CD4-positive, alpha-beta T cell treated with Interleukin-15 for 1 hour (primary cell): ENCODE measurements around the gene IQSEC3.

Experiments used
- DNase-seq: peaks from one replicate; pipeline ENCODE4 v3.0.0-alpha.2; 2020

The IQSEC3 gene

GRCh38 chr12:143964-144649 is 77.5 kb downstream of the IQSEC3 start:
- DNase-seq = no peak

GRCh38 chr12:144650-145284 is 78.2 kb downstream of the IQSEC3 start:
- no peak for DNase-seq

DNA sequence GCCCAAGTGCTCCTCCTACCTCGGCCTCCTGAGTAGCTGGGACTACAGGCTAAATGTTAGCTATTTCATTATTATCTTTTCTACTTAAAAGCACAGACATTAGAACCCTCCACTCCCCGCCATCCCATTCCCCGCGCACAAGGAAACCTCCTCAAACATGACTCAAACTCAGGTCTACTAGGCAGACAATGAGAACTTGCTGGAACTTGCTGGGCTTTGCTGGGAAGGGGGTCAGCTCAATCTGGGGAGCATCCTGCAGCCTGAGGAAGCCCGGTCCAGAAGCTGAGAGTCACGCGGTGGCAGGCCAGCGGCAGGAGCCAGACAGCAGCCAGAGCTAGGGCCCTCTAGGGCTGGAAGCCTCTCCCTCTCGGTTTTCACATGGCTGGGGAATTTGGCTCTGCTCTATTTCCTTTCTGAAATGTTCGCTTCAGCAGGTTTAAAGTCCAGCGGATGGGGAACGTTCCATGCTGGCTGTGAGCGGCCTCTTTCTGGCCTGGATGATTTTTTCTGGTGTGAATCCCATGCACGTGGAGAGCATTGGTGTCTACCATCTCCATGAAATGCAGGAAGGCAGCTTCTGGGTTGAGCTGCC is 78.9 kb downstream of the IQSEC3 start:
- no peak for DNase-seq

GRCh38 chr12:147242-147641 is 80.7 kb downstream of the IQSEC3 start:
- no peak for DNase-seq

DNA sequence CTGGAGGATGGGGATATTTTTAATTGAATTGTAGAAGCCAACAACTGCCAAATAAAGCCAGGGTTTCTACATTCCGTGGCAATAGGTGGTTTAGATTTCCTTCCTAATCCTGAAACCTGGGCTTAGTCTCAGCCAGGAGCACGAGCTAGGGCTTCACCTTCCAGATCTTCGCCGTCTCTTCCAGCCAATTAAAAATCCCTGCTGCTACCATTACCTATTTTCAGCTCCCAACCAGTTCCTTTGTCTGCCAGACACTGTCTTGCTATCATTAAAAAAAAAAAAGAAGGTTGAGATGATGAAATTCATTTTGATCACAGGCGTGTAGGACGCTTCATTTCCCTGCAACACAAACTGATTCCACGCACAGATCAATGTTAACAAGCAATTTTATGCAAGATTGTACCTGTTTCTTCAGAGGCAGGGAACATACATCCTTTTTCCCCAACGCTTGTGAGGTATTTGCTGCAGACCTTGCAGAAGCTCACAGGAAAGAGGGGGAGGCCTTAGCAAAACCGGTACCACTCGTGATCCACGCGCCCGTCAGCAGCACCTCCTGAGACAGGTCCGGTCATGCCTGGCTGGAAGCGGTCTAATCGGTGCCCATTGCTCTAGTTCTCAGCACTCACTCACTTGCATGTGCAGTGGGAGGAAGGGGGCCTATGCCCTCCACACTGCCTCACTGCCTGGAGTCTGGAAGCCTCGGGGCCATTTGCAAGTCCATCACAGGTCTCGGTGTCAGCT is 82.3 kb downstream of the IQSEC3 start:
- DNase-seq = no peak

DNA sequence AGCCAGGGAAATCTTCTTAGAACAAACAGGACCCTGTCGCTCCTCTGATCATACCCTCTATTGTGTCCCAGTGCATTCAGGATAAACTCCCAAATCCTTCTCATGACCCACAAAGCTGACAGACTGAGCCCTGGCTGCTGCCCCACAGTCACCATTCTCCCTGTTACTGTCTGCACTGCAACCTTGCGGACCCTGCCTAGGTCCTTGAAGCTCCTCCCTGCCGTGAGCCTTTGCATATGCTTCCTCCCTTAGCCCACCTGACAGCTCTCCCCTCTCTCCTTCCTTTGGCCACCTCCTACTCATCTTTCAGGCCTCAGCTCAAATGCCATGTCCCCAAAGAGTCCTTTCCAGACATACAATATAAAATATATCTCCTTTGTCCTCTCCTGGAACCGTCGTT is 85.0 kb downstream of the IQSEC3 start:
- no peak for DNase-seq

DNA sequence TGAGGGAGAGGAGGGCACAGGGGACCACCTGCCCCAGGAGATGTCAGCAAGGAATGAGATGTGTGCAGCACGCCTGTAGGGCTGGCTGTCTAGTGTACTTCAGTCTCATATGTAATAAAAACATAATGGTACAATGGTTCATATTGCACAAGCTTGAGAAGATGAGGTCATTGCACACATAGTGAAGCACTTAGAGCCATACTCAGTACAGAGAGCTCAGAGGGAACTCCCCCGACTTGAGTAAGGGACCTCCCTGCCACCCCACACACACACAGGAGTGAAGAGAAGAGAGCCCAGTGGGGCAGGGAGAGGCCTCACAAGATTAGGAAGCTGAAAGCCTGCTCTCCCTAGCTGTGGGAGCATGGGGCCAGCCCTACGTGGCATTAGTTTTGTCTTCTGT is 85.9 kb downstream of the IQSEC3 start:
- no peak for DNase-seq

DNA sequence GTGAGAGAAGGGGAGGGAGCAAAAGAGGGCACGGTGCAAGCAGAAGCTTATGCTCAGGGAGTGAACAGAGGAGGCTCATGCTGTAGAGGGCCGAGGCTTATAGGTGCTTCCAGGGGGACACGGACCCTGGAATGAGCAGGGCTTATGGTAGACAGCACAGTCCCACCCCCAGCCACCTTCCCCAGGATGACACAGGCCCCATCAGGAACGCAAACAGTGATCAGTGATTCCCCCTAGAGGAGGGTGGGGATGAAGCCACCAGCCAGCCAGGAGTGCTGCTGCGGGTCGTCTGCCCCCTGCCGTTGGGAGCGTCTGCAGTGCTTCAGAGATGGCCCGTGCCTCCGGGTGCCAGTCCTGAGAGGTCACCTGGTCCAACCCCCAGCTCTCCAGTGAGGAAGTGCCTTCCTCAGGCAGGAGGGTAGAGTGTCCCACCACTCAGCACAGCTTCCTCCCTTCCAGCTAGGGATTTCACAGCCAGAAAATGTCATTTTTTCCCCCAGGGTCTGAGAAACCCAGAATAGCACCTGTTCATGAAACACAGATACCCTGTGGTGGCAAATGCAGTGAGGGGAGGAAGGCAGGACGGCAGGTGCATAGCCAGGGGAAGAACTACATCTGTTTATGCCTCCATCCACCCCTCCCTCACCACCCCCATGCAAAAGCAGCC is 86.6 kb downstream of the IQSEC3 start:
- peak; percentile 54 for DNase-seq

GRCh38 chr12:154058-154457 is 87.5 kb downstream of the IQSEC3 start:
- no peak for DNase-seq

GRCh38 chr12:155006-155405 is 88.4 kb downstream of the IQSEC3 start:
- DNase-seq = no peak

DNA sequence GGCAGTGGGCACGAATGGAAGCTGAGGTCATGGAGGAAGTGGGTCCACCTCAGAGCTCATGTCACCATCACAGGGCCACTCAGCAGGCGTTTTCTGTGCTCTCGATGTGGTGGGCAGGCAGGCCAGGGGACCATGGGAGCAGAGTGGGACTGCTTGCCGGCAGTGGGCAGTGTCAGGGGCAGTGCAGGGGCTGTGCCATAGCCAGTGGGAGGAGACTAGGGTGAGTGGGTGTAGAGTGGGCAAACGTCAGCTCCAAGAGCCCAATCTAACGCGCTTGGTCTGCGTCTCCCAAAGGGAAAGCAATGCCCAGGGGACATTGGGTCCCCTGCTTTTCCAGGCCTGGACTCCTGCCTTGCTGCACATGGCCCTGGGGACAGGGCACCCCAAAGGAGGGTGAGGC is 89.1 kb downstream of the IQSEC3 start:
- DNase-seq = no peak

GRCh38 chr12:156945-157344 is 90.4 kb downstream of the IQSEC3 start:
- no peak for DNase-seq

DNA sequence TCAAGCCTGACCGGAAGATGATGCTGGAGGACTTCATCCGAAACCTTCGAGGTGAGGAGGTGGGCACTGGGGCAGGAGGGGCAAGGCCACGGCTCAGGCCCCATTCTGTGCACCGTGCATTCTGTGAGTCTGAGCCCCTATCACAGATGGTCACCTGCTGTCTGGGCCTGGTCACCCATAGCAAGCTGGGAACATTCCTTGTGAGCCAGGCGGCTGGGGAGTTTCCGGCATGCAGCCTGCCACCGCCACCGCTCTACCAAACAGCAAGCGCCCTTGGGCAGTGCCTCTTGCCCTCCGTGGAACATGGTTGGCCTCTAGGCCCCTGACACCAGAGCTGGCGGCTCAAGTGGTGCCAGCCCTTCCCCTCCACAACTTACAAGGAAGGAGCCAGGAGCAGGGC is 91.1 kb downstream of the IQSEC3 start:
- no peak for DNase-seq

GRCh38 chr12:159156-159782 is 92.7 kb downstream of the IQSEC3 start:
- no peak for DNase-seq

DNA sequence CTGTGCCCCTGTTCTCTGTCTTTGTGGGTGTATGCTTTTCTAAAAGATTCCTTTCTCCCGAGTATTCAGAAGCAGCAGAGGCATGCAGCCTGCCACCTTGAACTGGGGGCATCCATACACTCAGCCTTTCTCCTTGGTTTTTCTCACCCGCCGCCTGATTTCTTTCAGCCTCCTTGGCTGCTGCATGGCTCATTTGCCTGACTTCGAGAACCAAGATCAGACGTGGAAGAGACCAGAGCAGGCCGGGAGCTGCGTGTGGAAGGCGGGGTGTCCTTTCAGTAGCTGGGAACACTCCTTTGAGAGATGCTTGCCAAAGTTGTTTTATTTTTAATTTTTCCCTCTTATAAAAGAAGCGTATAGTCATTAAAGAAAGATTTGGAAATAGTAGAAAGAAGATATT is 94.3 kb downstream of the IQSEC3 start:
- no peak for DNase-seq

DNA sequence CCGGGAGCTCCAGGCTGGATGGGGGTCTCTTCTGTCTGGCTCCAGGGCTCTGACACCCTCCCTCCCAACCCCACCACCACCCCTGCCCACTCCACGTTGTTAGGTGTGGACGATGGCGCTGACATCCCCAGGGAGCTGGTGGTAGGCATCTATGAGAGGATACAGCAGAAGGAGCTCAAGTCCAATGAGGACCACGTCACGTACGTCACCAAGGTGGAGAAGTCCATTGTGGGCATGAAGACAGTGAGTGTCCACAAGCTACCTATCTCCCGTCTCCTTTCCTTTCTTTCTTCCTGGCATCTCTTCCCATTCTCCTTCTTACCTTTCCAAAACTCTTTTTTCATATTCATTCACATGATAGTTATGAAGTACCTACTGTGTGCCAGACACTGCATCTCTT is 95.3 kb downstream of the IQSEC3 start:
- DNase-seq = no peak

GRCh38 chr12:162467-163307 is 96.1 kb downstream of the IQSEC3 start:
- no peak for DNase-seq

DNA sequence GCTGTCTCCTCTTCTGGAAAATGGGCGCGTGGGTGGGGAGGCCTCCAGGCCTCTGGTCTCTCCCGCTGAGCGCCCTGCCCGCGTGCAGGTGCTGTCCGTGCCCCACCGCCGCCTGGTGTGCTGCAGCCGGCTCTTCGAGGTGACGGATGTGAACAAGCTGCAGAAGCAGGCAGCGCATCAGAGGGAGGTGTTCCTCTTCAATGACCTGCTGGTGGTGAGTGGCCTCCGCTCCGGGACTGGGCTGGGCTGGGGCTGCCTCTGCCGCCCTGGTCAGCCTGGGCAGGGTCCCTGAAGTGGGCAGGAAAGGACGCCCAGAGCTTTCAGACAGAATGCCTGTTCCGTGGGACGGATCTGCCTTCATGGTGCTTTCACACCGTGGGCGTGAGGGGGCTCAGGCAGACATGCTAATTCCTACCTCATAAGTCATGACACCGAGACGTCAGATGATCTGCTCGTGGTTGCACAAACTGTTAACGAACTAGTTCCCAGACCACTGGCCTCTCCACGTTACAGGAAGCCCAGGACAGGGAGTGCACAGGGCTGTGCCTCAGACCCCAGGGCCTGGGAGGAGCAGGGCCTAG is 96.9 kb downstream of the IQSEC3 start:
- no peak for DNase-seq

DNA sequence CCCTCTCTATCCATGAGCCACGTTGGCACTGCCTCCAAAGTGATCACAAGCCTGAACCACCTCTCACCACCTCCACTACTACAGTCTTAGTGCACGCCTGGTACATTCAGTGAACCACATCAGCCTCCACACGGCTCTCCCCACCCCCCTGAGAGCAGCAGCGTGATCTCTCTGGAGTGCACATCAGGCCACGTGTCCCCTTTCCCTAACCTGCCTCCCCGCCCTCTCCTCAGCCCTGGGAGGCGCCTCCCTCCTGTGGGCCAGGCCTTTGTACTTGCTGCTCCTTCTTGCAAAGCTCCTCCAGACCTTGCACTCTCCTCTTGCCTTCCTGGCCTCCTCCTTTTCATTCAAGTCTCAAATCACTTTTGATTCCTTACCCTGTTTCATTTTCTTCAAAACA is 97.6 kb downstream of the IQSEC3 start:
- no peak for DNase-seq

- DNase-seq = no peak
These were observed 99.3 kb downstream of the IQSEC3 start for GRCh38 chr12:165862-166368.

DNA sequence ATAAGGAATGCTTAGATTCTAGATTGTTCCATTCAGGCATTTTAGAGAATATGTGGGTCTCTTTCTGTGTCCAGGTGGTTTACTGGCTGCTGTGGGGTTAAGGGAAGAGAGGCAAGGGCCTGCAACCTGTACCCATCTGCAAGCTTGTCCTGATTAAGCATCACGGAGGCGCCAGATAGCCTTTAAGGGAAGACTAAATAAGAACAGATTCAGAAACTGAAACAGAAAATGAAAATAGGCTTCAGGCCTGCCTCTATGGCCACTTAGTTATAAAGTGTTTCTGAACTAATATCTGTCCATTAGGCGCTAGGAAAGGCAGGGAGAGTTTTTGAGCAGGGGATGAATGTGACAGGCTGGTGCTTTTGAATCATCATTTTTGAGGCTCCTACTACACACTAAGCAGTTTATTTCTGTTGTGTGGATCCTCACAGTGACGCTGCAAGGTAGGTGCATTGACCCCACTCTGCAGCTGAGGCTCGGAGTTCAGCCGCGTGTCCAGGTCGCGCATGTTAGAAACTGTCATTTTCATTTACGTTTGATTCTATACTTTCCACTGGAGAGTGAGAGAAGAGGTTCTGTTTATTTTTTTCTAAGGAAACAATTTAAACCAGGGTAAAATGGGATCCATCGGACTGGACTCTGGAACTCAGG is 100.0 kb downstream of the IQSEC3 start:
- DNase-seq = no peak
